Stimulated activated CD8-positive, alpha-beta memory T cell treated with anti-CD3 and anti-CD28 coated beads, Interleukin-4, amount 100 ng/mL, for 4 hours (primary cell): ENCODE data around the gene CYP19A1.

Experiments used
- DNase-seq, 2 donors: peaks; one replicate each; pipeline ENCODE4 v3.0.0-alpha.2; 2020; ENCODE audit warnings: low read depth in 2 of 2, low spot score in 1 of 2

Gene CYP19A1

DNA sequence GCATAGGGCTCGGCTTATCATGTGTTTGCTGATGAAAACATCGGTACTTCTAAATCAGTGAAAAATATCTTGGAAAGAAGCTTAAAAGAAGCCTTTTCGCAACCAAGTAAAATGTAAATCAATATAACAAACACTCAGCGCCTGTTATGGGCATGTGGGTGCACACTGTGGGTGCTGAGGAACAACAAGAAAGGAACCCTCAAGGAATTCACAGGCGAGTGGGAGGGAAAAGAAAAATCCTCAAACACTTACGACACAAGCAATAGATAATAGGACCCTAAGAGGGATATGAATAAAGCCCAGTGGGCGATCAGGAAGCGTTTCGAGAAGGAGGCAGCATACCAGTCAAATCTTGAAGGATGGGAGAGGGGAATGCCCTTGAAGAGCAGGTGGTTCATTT, 25.0 kb upstream of the CYP19A1 start:
- DNase-seq, result no peak

DNA sequence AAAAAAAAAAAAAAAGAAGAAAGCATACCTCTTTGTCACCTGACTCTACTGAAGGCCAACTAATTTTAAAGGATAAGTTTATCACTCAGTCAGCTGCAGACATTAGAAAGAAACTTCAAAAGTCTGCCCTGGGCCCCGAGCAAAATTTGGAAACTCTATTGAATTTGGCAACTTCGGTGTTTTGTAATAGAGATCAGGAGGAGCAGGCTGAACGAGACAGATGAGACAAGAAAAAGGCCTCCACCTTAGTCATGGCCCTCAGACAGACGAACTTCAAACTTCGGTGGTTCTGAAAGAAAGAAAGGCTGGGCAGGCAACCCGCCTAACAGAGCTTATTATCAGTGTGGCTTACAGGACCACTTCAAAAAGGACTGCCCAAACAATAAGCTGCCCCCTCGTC, 21.6 kb upstream of the CYP19A1 start:
- no peak for DNase-seq

DNA sequence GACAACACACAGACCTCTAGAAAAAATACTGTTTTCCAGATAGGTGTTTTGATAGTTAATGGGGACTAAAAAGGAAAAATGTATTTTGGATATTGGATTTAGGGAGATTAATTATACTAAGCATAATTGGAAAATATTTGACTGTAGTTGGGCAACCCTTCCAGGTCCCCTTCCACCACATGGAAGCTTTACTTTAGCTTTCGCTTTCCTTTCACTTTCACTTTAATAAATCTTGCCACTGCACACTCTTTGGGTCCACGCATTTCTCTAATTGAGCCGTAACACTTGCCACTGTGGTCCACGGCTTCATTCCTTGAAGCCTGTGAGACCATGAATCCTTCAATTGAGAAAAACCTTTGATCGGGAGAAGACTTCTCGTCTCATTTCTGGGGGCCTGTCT, 18.6 kb upstream of the CYP19A1 start:
- no peak for DNase-seq

DNA sequence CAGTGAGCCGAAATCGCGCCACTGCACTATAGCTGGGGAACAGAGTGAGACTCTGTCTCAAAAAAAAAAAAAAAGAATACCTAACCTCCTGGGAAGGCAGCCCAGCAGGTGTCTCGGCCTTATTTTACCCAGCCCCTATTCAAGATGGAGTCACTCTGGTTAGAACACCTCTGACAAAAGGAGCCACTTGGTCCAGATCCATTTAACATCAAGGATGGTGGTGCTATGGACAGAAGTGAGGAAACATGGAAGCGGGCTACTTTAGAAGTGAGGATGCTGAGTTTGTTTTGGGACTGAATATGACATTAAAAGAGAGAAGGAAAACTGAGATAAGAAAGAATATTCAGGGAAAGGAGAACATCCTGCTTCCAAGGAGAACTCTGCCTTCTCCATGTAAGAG, 17.8 kb upstream of the CYP19A1 start:
- no peak for DNase-seq

DNA sequence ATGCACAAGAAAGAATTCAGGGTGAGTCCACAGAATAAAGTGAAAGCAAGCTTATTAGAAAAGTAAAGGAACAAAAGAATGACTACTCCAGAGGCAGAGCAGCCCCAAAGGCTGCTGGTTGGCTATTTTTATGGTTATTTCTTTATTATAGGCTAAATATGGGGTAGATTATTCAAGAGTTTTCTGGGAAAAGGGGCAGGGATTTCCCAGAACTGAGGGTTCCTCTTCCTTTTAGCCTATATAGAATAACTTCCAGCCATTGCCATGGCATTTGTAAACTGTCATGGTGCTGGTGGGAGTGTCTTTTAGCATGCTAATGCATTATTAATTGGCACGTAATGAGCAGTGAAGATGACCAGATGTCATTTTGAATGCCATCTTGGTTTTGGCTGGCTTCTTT, 16.7 kb upstream of the CYP19A1 start:
- no peak for DNase-seq

DNA sequence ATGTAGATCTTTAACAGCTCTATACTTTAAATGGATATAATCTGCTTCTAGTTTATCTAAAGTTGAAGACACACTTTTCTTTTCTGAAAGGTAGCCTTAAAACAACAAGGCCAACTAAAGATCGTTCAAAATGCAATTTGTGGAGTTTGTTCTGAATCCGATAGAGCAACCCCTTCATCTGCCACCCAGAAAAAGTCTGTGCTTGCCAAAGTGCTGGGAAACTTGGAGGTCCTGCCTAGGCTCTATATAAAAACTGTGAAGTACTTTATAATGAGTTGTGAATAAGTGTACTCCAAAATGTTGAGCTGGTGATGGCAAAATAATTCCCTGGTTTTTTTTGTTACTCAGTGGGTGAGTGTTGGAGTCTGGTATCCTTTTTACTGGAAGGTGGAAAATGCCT, 15.6 kb upstream of the CYP19A1 start:
- DNase-seq, result no peak

DNA sequence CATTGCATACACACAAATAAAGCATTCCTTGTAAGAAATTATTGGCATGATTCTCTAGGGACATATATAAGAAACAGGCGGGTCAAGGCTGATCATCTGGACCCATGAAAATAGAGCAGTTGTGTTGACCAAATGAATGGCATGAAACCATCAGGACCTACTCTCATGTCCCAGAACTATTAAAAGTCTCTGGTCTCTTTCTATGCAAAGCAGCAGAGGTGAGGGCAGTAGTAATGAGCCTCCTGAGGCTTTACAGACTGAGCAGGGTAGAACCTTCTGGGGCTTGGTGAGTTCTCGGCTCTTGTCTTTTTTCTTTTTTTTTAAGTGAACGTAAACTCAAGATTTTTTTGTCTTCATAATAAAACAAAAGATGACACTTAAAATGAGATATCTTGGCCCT, 12.3 kb upstream of the CYP19A1 start:
- no peak for DNase-seq

DNA sequence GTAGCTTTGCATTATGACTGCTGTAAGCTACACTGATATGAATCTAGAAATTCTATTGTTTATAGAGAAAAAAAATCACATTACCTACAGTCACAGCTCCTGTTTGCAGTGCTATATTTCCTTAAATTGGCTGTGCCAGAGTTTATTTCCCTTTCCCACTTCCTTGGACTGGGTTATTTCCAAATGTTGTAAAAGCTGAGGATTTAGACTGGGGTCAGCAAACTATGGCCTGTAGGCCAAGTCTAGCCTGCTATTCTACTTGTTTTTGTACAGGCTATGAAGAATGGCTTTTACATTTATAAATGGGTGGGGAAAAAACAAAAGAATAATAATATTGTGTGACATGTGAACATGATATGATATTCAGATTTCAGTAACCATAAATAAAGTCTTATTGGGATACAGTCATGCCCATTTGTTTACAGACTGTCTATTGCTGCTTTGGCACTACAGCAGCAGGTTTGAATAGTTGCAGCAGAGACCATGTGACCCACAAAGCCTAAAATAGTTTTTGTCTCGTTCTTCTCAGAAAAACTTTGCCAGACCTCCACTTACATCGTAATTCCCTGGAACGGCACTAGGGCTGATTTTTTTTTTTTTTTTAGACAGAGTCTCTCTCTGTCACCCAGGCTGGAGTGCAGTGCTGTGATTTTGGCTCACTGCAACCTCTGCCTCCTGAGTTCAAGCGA, 10.9 kb upstream of the CYP19A1 start:
- DNase-seq, result no peak

DNA sequence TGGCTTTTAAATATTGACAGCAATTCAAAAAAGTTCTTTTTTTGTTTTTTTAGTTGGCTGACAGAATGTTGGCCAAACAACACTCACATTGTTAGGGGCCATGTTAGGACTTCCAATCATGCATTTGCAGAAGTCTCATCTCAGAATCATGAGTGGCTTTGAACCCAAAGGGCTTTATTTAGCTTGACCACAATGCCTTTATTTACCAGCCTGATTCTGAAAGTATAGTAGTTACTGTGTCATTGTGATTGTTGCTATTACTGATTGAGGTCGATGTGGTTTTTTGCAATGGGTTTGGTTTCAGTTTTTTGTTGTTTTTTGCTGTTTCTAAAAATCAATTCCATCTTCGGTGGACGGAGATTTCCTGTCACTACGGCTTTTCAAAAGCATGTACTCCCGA, 10.3 kb upstream of the CYP19A1 start:
- no peak for DNase-seq

DNA sequence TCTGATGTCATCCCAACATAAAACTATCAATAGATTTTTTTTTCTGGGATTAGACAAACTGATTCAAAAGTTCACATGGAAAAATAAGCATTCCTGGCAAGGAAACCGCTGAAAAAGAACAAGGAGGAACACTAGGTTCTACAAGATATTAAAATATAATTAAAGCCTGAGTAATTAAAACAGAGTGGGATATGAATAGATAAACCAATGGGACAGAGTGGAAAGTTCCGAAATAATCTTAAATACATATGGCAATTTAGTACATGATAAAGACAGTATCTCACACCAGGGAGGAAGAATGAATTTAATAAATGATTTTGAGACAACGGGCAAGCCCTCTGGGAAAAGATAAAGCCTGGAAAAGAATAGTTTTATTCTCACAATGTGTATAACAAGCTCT, 7.7 kb upstream of the CYP19A1 start:
- DNase-seq, result no peak

DNA sequence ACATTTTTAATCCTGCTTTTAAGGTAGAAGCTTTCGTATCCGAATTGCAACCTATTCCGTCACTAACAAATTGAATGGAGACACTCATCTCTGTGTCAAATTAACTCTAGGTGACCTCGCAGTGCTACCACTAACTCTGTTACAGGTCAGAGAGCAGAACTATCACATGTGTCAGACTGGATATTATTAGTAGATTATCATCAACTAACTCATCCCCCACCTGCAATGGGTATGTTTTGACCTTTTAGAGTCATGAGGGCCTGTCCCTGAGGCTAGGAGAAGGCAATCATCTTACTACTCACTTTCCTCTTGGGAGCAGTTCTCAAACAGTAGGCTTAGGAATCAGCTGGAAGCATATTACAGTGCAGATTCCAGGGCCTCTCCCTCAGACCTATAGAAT, 5.1 kb upstream of the CYP19A1 start:
- DNase-seq, result no peak

DNA sequence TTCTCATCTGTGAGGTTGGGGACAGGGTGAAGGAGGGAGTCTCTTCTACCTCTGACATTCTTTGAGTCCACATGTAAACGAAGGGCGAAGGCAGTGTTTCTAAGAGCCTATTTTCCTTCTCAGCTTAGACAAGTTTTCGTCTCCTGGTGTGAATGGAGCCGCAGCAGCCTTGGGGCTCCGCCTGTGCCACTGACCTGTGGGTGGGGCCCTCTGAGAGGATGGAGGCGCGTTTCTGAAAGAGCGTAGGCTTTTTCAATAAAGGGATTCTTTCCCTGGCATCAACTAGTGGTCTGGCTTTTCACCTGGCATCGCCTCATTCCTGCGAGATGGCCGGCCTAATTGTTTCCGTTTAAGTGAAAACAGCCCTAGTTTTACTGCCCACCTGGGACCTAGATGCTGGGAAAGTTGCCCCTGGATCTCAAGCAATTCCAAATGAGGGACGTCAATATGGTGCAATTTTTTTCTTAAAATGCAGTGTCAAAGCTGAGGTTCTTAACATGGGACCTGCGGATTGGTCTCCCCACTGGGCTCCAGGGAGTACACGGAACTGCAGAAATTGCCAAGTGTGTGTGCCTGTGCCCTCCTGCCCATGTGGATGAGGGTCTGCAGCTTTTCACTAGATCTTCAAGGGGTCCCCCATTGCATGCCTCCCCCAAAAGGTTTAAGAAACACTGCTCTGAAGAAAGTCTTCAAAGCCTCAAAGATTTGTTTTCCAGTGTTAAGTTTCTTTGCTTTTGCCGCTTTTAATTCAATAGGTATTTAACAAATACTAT, 4.0 kb upstream of the CYP19A1 start:
- no peak for DNase-seq

DNA sequence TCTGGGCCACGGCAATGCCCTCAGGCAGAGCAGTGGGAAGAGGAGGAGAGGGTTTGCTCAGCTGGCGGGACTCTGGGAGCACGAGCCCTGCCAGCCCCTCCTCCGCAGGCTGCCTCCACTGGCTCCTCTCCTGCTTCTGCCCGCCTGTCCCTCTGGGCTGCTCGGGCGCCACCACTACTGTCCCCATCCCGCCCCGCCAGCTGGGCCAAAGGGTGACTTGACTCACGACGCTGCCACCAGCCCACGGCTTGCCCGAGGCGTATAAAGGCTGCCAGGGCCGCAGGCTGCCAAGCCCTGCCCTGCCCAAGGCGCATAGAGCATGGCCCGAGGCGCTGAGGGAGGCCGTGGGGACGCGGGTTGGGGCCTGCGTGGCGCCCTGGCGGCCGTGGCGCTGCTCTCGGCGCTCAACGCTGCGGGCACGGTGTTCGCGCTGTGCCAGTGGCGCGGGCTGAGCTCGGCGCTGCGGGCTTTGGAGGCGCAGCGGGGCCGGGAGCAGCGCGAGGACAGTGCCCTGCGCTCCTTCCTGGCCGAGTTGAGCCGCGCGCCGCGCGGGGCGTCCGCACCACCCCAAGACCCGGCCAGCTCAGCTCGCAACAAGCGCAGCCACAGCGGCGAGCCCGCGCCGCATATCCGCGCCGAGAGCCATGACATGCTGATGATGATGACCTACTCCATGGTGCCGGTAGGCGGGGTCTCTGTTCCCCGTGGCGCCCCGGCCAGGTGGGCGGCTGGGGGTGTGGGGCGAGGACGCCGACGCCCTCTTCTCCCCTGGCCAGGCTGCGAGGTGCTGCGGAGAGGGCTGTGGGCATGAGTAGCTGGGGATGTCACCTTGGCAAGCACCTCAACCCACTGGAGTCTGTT, 3.2 kb upstream of the CYP19A1 start, which contains the start of gene GLDN:
TSS of gene GLDN (plus strand) at position 290 of the 861 bp plus-strand sequence. CDS start at position 320, 30 bp downstream.
- DNase-seq, result no peak

DNA sequence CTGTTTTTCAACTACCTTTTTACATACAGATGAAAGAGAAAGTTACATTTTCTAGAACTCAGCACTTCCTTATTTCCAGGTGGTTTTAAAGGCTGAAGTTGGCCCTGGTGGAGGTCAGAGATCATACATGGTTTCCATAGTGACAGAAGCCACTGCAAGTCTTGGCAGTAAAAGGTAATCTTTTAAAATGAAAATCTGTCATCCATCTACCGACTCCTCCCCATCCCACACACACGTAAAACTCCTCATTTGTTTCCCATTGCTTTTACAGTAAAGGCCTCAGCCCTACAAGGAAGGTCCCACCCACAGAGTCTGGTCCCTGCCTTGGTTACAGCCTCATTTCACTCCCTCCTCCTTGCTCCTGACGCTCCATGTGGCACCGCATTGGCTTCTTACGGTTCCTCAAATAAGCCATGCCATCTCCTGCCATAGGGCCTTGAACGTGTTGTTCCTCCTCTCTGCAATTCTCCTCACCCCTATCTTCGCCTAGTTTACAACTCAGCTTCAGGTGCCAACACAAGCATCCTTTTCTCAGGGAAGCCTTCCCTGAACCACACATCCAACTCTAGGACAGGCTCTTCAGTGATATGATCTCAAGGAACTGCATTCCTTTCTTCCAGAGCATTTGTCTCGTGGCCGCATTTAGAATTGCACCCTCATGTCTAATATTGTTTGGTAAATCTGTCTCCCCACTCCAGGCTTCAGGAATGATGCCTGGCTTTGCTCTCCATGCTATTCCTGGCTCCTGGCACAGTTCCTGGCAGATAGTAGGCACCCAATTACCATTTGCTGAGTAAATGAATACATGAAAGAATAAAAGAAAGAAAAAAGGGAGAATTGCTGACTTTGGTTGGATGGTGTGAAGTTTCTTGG, 2.6 kb downstream of the CYP19A1 start:
- DNase-seq, result no peak

DNA sequence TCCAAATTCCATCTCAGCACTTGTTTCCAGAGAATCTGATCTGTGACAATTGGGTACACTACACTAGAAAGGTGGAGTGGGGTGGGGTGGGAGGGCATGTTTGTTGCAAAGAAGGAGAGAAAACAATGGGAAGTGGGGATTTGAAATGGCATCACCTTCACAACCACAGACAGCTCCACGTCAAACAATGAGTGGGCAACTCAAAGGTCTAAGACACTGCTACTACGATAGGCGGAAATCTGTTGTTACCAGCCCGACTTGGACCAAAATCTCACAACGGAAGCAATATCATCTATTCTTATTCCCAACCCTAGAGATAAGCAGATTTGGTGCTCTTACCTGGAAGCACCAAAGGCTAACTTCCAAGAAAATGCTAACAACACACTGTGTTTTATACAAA, 3.3 kb downstream of the CYP19A1 start:
- no peak for DNase-seq

DNA sequence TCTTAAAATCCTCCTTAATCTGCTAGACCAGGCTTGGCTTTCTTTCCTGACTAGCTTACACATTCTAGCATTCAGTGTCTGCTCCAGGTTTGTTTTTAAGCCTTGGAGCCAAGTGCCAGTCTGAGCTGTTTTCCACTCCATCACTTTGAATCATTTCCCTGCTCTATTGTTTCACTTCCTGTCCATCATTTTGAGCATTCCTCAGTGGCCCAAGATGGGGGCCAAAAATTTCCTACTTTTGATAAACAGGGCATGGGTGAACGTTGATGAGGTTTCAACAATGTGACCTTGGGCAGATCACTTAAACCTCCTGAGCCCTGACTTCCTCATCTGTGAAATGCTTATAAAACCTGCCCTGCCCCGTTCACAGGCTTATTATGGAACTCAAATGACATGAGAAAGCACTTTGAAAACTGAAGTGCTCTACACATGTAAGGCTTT, 4.4 kb downstream of the CYP19A1 start:
- no peak for DNase-seq

DNA sequence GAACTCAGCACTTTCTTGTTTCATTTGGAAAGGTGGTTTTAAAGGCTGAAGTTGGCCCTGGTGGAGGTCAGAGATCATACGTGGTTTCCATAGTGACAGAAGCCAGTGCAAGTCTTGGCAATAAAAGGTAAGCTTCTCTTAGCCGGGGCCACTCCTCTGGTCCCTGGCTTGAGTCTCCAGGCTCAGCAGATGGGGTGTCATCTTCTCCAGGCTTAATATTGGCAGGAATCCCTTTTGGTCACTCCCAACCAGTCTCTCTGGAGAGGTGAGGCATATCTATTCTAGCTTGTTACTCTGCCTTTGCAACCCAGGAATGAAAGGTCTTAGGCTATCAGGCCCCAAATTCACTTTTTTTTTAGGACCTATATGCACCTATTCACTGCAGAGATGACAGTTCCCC, 4.8 kb downstream of the CYP19A1 start:
- DNase-seq, result no peak

DNA sequence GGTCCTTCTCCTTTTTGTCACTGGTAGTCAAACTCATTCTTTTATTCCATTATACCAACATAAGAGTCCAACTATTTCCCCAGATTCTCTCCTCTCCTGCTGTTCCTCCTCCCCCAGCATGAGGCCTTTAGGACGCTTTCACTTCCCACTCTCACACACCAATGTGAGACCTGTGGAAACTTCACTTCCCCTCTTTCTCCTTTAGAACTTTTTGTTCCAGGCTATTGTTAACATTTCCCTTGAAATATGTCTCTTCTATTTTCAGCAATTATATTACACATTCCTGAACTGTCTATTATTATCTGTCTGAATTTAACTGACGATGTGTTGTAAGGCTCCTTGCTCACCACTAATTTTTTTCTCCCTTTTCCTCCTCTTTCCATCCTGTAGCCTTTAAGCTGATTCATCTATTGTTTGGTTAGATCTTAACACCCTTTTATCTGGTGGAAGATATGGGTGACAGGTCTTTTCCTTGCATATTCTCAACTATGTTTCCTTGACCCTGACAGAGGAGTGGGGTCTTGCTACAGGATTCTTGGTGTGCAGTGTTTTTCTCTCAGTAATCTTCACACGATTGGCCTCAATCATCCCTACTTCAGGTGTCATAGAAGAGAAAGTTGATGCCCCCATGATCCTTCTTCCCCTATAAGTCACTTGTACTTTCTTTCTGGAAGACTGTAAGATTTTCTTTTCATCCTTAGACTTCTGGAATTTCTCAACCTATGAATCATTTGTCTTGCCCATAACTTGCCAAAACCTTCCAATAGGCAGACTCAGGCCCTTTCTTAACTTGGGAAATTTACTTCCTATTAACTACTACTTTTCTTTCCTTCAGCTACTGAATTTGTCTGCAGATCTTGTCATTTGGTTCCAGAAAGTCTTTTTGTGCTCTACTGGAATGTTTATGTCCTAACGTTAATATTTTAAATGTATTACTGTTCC, 5.9 kb downstream of the CYP19A1 start:
- no peak for DNase-seq

DNA sequence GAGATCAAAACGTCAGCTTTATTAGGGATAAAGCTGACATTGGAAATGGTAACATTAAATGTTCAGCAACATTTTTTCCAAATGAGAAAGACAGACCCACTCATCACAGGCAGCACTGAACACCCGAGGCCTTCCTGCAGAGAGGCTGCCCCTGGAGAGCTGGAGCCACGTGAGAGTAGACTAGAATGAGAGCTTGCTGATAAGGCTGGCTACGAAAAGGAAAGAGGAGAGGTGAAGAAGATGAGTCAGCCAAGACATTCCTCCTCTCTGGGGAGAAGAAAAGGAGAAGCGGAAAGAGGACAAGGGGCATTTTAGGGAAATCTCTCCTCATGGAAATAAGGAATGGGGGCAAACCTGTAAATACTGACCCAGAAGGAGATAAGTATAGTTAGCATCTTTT, 7.3 kb downstream of the CYP19A1 start:
- DNase-seq, result no peak

DNA sequence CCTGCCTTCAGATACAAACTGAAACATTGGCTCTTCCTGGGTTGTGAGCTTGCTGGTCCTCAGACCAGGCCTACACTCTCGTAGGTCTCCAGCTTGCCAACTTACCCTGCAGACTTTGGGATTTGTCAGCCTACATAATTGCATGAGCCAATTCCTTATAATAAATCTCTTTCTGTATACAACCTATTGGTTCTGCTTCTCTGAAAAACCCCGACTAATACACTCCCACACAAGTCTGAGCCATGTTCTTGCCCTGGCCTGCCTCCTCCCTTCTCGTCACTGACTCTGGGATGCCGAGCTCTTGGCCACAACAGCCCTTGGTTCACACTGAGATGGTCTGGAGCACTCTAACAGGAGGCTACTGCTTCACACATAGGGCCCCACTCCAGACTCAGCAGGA, 9.5 kb downstream of the CYP19A1 start:
- no peak for DNase-seq
